ENCODE data around the gene CLIP2.
A peak's percentile ranks its signal among the peaks of the same experiment; 100 is the strongest.

CLIP2 gene

GRCh38 chr7:74284781-74285259, 4.4 kb upstream of the CLIP2 start:
- Mint-ChIP-seq H3K4me1 (ENCODE audit: low read depth) (peaks cover 14% of the 10 kb centered on the region), H3K9me3 (no peaks in the 10 kb centered on the region), H3K27ac (no peak overlapping the region), H3K27me3 (peaks cover 24% of the 10 kb centered on the region), H3K36me3 (ENCODE audit: low read depth) (no peaks in the 10 kb centered on the region), H3K4me3 (no peak overlapping the region)
- no peak for DNase-seq

- Mint-ChIP-seq H3K4me1 (ENCODE audit: low read depth) (peaks cover 12% of the 10 kb centered on the region), H3K27me3 (peaks cover 30% of the 10 kb centered on the region), H3K4me3 (no peak overlapping the region), H3K36me3 (ENCODE audit: low read depth) (no peaks in the 10 kb centered on the region), H3K9me3 (no peaks in the 10 kb centered on the region), H3K27ac (no peak overlapping the region)
- no peak for DNase-seq
Observed at GRCh38 chr7:74286131-74286530, 3.1 kb upstream of the CLIP2 start.

DNA sequence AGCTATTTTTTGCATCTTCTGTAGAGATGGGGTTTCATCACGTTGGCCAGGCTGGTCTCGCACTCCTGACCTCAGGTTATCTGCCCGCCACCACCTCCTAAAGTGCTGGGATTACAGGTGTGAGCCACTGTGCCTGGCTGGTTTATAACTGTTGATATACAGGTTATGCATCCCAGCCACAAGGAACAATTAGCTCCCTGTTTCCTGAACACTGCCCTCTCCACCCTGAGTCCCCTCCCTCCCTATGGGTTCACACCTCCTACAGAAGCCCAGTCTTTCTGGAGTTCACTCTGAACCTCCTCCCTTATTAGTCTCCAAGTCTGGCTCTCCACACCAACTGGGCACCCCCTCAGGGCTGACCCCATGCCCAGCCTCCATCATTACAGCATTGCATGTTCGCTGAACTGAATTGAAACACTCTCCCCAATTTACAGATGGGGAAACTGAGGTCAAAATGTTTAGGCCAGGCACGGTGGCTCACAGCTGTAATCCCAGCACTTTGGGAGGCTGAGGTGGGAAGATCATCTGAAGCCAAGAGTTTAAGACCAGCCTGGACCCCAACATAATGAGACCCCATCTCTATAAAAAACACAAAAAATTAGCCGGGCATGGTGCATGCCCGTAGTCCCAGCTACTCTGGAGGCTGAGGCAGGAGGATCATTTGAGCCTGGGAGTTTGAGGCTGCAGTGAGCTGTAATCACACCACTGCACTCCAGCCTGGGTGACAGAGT, 1.7 kb upstream of the CLIP2 start:
- H3K27ac Mint-ChIP-seq, result no peak overlapping the region
- no peaks in the 10 kb centered on the region for H3K9me3 Mint-ChIP-seq
- H3K4me1 Mint-ChIP-seq (ENCODE audit: low read depth), result peaks cover 12% of the 10 kb centered on the region
- H3K36me3 Mint-ChIP-seq (ENCODE audit: low read depth), result no peaks in the 10 kb centered on the region
- H3K27me3 Mint-ChIP-seq, result peaks cover 34% of the 10 kb centered on the region
- no peak for DNase-seq
- H3K4me3 Mint-ChIP-seq, result no peak overlapping the region

DNA sequence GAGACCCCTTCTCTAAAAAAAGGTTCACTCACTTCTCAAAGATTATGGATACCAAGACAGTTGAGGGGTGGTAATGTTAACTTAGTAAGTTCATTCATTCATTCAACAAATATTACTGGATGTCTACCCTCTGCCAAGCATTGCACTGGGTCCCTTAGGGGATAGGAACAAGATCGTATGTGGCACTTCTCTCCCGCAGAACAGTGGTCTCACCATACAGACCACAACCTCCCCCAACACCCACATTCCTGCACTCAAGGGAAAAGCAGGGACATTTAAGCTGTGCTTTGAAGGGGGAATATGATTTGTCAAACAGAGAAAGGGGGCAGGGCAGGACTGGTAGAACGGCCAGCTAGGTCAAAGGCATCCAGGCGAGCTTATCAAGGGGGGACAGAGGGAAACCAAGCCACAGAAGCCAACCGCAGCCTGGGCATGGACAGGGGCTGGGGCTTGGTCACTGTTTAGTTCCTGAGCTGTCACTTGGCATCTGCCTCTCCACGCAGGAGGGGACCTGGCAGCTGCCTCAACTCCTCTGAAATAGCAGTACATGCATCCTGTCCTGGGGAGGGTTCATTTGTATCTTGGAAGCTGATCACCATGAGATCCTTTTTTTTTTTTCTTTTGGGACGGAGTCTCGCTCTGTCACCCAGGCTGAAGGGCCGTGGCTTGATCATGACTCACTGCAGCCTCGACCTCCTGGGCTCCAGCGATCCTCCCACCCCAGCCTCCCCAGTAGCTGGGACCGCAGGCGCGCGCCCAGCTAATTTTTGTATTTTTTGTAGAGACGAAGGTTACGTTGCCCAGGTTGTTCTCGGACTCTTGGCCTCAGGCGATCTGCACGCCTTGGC, 949 bp upstream of the CLIP2 start:
- peak; percentile 35 for DNase-seq
- Mint-ChIP-seq H3K4me1 (ENCODE audit: low read depth) (peaks cover 12% of the 10 kb centered on the region), H3K4me3 (peak overlapping the region; percentile 73), H3K27ac (no peak overlapping the region), H3K36me3 (ENCODE audit: low read depth) (no peaks in the 10 kb centered on the region), H3K9me3 (no peaks in the 10 kb centered on the region), H3K27me3 (peaks cover 31% of the 10 kb centered on the region)

GRCh38 chr7:74289659-74290552, 699 bp downstream of the CLIP2 start:
- H3K27me3 Mint-ChIP-seq, result peaks cover 27% of the 10 kb centered on the region

GRCh38 chr7:74290553-74290950, 1.3 kb downstream of the CLIP2 start:
- DNase-seq, result no peak
- Mint-ChIP-seq H3K27ac (no peak overlapping the region), H3K9me3 (no peaks in the 10 kb centered on the region), H3K4me1 (ENCODE audit: low read depth) (peaks cover 12% of the 10 kb centered on the region), H3K4me3 (peak overlapping the region; percentile 30), H3K27me3 (peaks cover 27% of the 10 kb centered on the region), H3K36me3 (ENCODE audit: low read depth) (no peaks in the 10 kb centered on the region)

More at GRCh38 chr7:74289659-74290552, 699 bp downstream of the CLIP2 start:
- DNase-seq, result peak; percentile 55
- Mint-ChIP-seq H3K27ac (no peak overlapping the region), H3K4me1 (ENCODE audit: low read depth) (peaks cover 12% of the 10 kb centered on the region), H3K4me3 (no peak overlapping the region), H3K36me3 (ENCODE audit: low read depth) (no peaks in the 10 kb centered on the region), H3K9me3 (no peaks in the 10 kb centered on the region)

- no peaks in the 10 kb centered on the region for H3K9me3 Mint-ChIP-seq
- H3K36me3 Mint-ChIP-seq (ENCODE audit: low read depth), result no peaks in the 10 kb centered on the region
- H3K27me3 Mint-ChIP-seq, result peaks cover 27% of the 10 kb centered on the region
- peak overlapping the region; percentile 30 for H3K4me3 Mint-ChIP-seq
- H3K4me1 Mint-ChIP-seq (ENCODE audit: low read depth), result peaks cover 12% of the 10 kb centered on the region
- H3K27ac Mint-ChIP-seq, result no peak overlapping the region
- DNase-seq, result no peak
Observed at GRCh38 chr7:74290981-74291441, 1.8 kb downstream of the CLIP2 start.

- Mint-ChIP-seq H3K27me3 (peaks cover 27% of the 10 kb centered on the region), H3K36me3 (ENCODE audit: low read depth) (no peaks in the 10 kb centered on the region), H3K4me1 (ENCODE audit: low read depth) (peaks cover 12% of the 10 kb centered on the region), H3K9me3 (no peaks in the 10 kb centered on the region), H3K27ac (no peak overlapping the region), H3K4me3 (no peak overlapping the region)
- DNase-seq, result no peak
Observed at GRCh38 chr7:74291535-74291934, 2.3 kb downstream of the CLIP2 start.

DNA sequence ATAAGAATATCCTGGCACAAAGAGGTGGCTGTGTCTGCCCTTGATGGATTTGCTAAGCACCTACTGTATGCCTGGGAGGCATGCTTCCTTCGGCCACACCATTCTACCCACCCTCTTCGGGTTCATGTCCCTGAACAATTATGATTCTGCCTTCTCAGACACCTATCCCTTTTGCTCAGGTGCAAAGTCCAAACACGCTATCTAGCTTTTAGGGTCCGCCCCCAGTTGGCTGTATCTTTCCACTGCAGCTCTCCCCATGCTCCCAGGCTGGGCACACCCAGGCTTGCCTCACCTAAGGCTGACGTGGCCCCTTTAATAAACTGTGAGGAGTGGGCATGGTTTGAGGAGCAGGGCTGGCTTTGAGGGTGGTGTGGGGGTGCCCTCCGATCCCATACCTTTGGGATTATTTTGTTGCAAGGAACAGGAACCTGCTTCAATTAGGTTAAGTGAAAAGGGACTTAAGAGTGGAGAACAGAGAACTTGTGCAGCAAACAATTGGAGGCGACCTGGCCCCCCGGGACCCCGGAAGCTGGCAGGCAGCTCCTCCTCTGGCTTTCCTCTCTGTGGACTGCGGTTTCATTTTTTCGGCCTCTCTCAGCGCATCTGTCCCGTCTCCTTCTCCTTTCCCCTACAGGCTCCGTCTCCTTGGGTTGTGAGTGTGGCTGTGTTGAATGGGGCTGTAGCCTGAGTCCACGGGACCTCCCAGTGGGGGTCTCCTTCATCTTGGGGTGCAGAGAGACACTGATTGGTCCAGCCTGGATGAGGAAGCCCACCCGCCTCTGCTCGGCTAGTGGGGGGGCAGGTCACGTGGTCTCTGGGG, 3.8 kb downstream of the CLIP2 start:
- Mint-ChIP-seq H3K27me3 (peaks cover 18% of the 10 kb centered on the region), H3K9me3 (no peaks in the 10 kb centered on the region), H3K36me3 (ENCODE audit: low read depth) (no peaks in the 10 kb centered on the region), H3K4me1 (ENCODE audit: low read depth) (peaks cover 11% of the 10 kb centered on the region), H3K4me3 (no peak overlapping the region), H3K27ac (no peak overlapping the region)
- DNase-seq, result no peak

DNA sequence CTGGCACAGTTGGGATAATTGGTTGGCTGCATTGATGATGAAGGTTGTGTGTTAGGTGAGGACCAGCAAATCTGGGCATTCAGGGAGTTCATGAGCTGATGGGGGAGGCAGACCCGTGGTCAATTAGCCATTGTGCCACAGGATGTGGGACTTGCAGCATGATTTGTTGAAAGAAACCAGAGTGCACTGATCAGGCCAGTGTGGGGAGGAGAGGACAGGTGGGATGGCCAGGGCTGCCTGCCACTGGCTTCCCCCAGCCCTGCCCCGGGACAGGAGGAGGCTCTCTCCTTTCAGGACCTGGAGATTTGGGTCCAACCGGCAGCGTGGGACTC, 4.3 kb downstream of the CLIP2 start:
- Mint-ChIP-seq H3K27ac (no peak overlapping the region), H3K27me3 (peaks cover 14% of the 10 kb centered on the region), H3K4me1 (ENCODE audit: low read depth) (peaks cover 6% of the 10 kb centered on the region), H3K9me3 (no peaks in the 10 kb centered on the region), H3K36me3 (ENCODE audit: low read depth) (no peaks in the 10 kb centered on the region), H3K4me3 (no peak overlapping the region)
- no peak for DNase-seq

GRCh38 chr7:74294191-74294998, 5.2 kb downstream of the CLIP2 start:
- H3K4me1 Mint-ChIP-seq (ENCODE audit: low read depth), result peaks cover 3% of the 10 kb centered on the region
- DNase-seq, result no peak
- H3K9me3 Mint-ChIP-seq, result no peaks in the 10 kb centered on the region
- no peak overlapping the region for H3K27ac Mint-ChIP-seq
- no peaks in the 10 kb centered on the region for H3K36me3 Mint-ChIP-seq (ENCODE audit: low read depth)
- peaks cover 10% of the 10 kb centered on the region for H3K27me3 Mint-ChIP-seq
- H3K4me3 Mint-ChIP-seq, result no peak overlapping the region

DNA sequence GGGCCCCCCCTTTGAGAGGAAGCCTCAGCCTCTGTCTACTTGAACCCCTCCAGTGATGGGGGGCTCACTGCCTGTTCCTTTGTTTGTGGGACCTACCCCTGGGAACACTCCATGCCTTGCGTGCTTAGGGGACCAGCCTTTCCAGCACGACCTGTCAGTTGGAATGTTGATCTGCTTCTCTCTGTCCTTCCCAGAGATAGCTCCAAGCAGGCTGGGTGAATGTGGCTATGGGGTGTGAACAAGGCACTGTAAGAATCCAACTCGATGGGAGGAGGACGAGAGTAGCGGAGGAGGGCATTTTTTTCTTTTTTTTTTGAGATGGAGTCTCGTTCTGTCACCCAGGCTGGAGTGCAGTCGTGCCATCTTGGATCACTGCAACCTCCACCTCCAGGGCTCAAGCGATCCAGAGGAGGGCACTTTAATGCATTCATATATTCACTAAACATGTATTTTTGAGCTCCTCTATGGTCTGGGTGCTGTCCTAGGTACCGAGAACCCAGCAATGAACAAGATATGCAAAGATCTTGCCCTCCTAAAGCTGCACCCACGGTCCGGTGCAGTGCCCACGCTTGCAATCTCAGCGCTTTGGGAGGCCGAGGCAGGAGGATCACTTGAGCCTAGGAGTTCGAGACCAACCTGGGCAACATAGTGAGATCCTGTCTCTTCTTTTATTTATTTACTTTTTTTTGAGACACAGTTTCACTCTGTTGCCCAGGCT, 8.5 kb downstream of the CLIP2 start:
- Mint-ChIP-seq H3K27me3 (no peaks in the 10 kb centered on the region), H3K27ac (no peak overlapping the region), H3K36me3 (ENCODE audit: low read depth) (no peaks in the 10 kb centered on the region), H3K4me1 (ENCODE audit: low read depth) (peaks cover 3% of the 10 kb centered on the region), H3K9me3 (no peaks in the 10 kb centered on the region), H3K4me3 (no peak overlapping the region)
- no peak for DNase-seq

Measured in activated T-cell treated with anti-CD3 and anti-CD28 coated beads, Interleukin-2, amount 50 U/mL, for 24 hours (primary cell).